ENCODE results near the gene IDUA. TPM values are rescaled to one million over a fixed set of nuclear protein-coding genes. Genes with fewer than 3 reads are reported as not detected.
A peak's percentile ranks its signal among the peaks of the same experiment; 100 is the strongest.

Gene IDUA
- total and polyA plus RNA-seq, 5 donors, result 8.5 to 17.4 (median 17.0) TPM

- ATAC-seq (no peak), DNase-seq (peak in 2 of 3 donors; percentile 49 to 67)
- intact Hi-C loops (cut with DNase I), result no loop called here
- no peaks in the 10 kb centered on the region for H3K27me3 ChIP-seq (ENCODE audit: control insufficient read depth, insufficient read depth)
- H3K27ac ChIP-seq (ENCODE audit: low read length), result no peak overlapping the region
- no peaks in the 10 kb centered on the region for H3K4me1 ChIP-seq (ENCODE audit: control insufficient read depth, insufficient read depth, low read length)
- H3K9me3 ChIP-seq (ENCODE audit: control insufficient read depth, low read length), result no peaks in the 10 kb centered on the region
- H3K4me3 ChIP-seq (ENCODE audit: low read length), result no peak overlapping the region
- WGBS, result 92% methylated on average over 15 of the region's 15 CpGs
Observed at GRCh38 chr4:1000686-1001260, 13.9 kb downstream of the IDUA start.

GRCh38 chr4:1001561-1002130 lies 14.8 kb downstream of the IDUA start:
- no peaks in the 10 kb centered on the region for H3K27me3 ChIP-seq (ENCODE audit: control insufficient read depth, insufficient read depth)
- no peaks in the 10 kb centered on the region for H3K4me1 ChIP-seq (ENCODE audit: control insufficient read depth, insufficient read depth, low read length)
- H3K9me3 ChIP-seq (ENCODE audit: control insufficient read depth, low read length), result no peaks in the 10 kb centered on the region
- DNase-seq, result peak in 2 of 3 donors; percentile 21 to 49
- ATAC-seq, result no peak
- H3K4me3 ChIP-seq (ENCODE audit: low read length), result no peak overlapping the region
- intact Hi-C loops (cut with DNase I), result no loop called here
- no peak overlapping the region for H3K27ac ChIP-seq (ENCODE audit: low read length)
- WGBS, result 19% methylated on average over 48 of the region's 48 CpGs

GRCh38 chr4:1002131-1002630 lies 15.3 kb downstream of the IDUA start:
- Histone ChIP-seq H3K27ac (ENCODE audit: low read length) (no peak overlapping the region), H3K4me1 (ENCODE audit: control insufficient read depth, insufficient read depth, low read length) (no peaks in the 10 kb centered on the region), H3K27me3 (ENCODE audit: control insufficient read depth, insufficient read depth) (no peaks in the 10 kb centered on the region), H3K9me3 (ENCODE audit: control insufficient read depth, low read length) (no peaks in the 10 kb centered on the region), H3K4me3 (ENCODE audit: low read length) (no peak overlapping the region)
- peak in 2 of 3 donors; percentile 65 to 71 for DNase-seq
- intact Hi-C loops (cut with DNase I), result no loop called here
- no peak for ATAC-seq
- 3% methylated on average over 54 of the region's 54 CpGs for WGBS

GRCh38 chr4:1002631-1003251 lies 15.9 kb downstream of the IDUA start:
- H3K27me3 ChIP-seq (ENCODE audit: control insufficient read depth, insufficient read depth), result no peaks in the 10 kb centered on the region
- intact Hi-C loops (cut with DNase I), result no loop called here
- WGBS, result 2% methylated on average over 75 of the region's 75 CpGs
- H3K4me3 ChIP-seq (ENCODE audit: low read length), result no peak overlapping the region
- H3K4me1 ChIP-seq (ENCODE audit: control insufficient read depth, insufficient read depth, low read length), result no peaks in the 10 kb centered on the region
- no peak overlapping the region for H3K27ac ChIP-seq (ENCODE audit: low read length)
- no peaks in the 10 kb centered on the region for H3K9me3 ChIP-seq (ENCODE audit: control insufficient read depth, low read length)
- no peak for ATAC-seq
- peak in 1 of 3 donors; percentile 45 for DNase-seq

GRCh38 chr4:1003271-1004070 lies 16.6 kb downstream of the IDUA start:
- WGBS, result 28% methylated on average over 63 of the region's 63 CpGs
- intact Hi-C loops (cut with DNase I), result no loop called here
- H3K27ac ChIP-seq (ENCODE audit: low read length), result no peak overlapping the region
- ATAC-seq (peak in 1 of 2 donors; percentile 5), DNase-seq (peak in 1 of 3 donors; percentile 52)
- no peaks in the 10 kb centered on the region for H3K9me3 ChIP-seq (ENCODE audit: control insufficient read depth, low read length)
- no peaks in the 10 kb centered on the region for H3K27me3 ChIP-seq (ENCODE audit: control insufficient read depth, insufficient read depth)
- H3K4me1 ChIP-seq (ENCODE audit: control insufficient read depth, insufficient read depth, low read length), result no peaks in the 10 kb centered on the region
- no peak overlapping the region for H3K4me3 ChIP-seq (ENCODE audit: low read length)

GRCh38 chr4:1004071-1004418 lies 17.2 kb downstream of the IDUA start:
- ATAC-seq (no peak), DNase-seq (no peak)
- no peaks in the 10 kb centered on the region for H3K4me1 ChIP-seq (ENCODE audit: control insufficient read depth, insufficient read depth, low read length)
- WGBS, result 86% methylated on average over 13 of the region's 13 CpGs
- H3K9me3 ChIP-seq (ENCODE audit: control insufficient read depth, low read length), result no peaks in the 10 kb centered on the region
- H3K27ac ChIP-seq (ENCODE audit: low read length), result no peak overlapping the region
- no peaks in the 10 kb centered on the region for H3K27me3 ChIP-seq (ENCODE audit: control insufficient read depth, insufficient read depth)
- intact Hi-C loops (cut with DNase I), result no loop called here
- no peak overlapping the region for H3K4me3 ChIP-seq (ENCODE audit: low read length)

GRCh38 chr4:1004557-1005485 lies 18.0 kb downstream of the IDUA start:
- Histone ChIP-seq H3K4me3 (ENCODE audit: low read length) (no peak overlapping the region), H3K27ac (ENCODE audit: low read length) (no peak overlapping the region), H3K27me3 (ENCODE audit: control insufficient read depth, insufficient read depth) (no peaks in the 10 kb centered on the region), H3K9me3 (ENCODE audit: control insufficient read depth, low read length) (no peaks in the 10 kb centered on the region), H3K4me1 (ENCODE audit: control insufficient read depth, insufficient read depth, low read length) (no peaks in the 10 kb centered on the region)
- peak in 1 of 3 donors; percentile 58 for DNase-seq
- intact Hi-C loops (cut with DNase I), result no loop called here
- no peak for ATAC-seq
- WGBS, result 69% methylated on average over 25 of the region's 25 CpGs

- Histone ChIP-seq H3K27me3 (ENCODE audit: control insufficient read depth, insufficient read depth) (no peaks in the 10 kb centered on the region), H3K27ac (ENCODE audit: low read length) (no peak overlapping the region), H3K4me3 (ENCODE audit: low read length) (no peak overlapping the region), H3K9me3 (ENCODE audit: control insufficient read depth, low read length) (no peaks in the 10 kb centered on the region), H3K4me1 (ENCODE audit: control insufficient read depth, insufficient read depth, low read length) (no peaks in the 10 kb centered on the region)
- no peak for ATAC-seq
- no peak for DNase-seq
- intact Hi-C loops (cut with DNase I), result no loop called here
- 90% methylated on average over 5 of the region's 5 CpGs for WGBS
Observed at GRCh38 chr4:1006856-1007255, 20.0 kb downstream of the IDUA start.

GRCh38 chr4:1008840-1009541 lies 22.1 kb downstream of the IDUA start:
- H3K4me3 ChIP-seq (ENCODE audit: low read length), result peak overlapping the region; percentile 63
- no peak overlapping the region for H3K27ac ChIP-seq (ENCODE audit: low read length)
- intact Hi-C loops (cut with DNase I), result no loop called here
- peak in 2 of 3 donors; percentile 52 to 75 for DNase-seq
- WGBS, result 3% methylated on average over 36 of the region's 36 CpGs
- no peak for ATAC-seq
- no peaks in the 10 kb centered on the region for H3K4me1 ChIP-seq (ENCODE audit: control insufficient read depth, insufficient read depth, low read length)
- no peaks in the 10 kb centered on the region for H3K27me3 ChIP-seq (ENCODE audit: control insufficient read depth, insufficient read depth)
- H3K9me3 ChIP-seq (ENCODE audit: control insufficient read depth, low read length), result no peaks in the 10 kb centered on the region
